ENCODE measurements around the gene OMP.

- no peak for TF ChIP-seq YY1 (IDR thresholded peaks at IDR 0.05; ENCODE audit: low read depth)
- TF ChIP-seq REST (IDR thresholded peaks at IDR 0.05; ENCODE audit: low read depth): no peak
- no peak for TF ChIP-seq USF1 (IDR thresholded peaks at IDR 0.05)
- TF ChIP-seq FOXM1 (IDR thresholded peaks at IDR 0.05; ENCODE audit: borderline replicate concordance, low read depth): no peak
- no peak for TF ChIP-seq ZBTB7A (IDR thresholded peaks at IDR 0.05; ENCODE audit: low read depth)
- TF ChIP-seq EGR1 (IDR thresholded peaks at IDR 0.05): no peak
- no peak for TF ChIP-seq TAF1 (IDR thresholded peaks at IDR 0.05; ENCODE audit: low read depth)
- no peak for TF ChIP-seq TCF12 (IDR thresholded peaks at IDR 0.05; ENCODE audit: low read depth)
- TF ChIP-seq EP300 (IDR thresholded peaks at IDR 0.05; ENCODE audit: borderline replicate concordance): no peak
Measured at GRCh38 chr11:77093056-77093891, 9.4 kb upstream of the OMP start.

All from Ishikawa (cell line).